ENCODE measurements around the gene YAP1.

The YAP1 gene

GRCh38 chr11:102208835-102209234, 98.6 kb downstream of the YAP1 start:
- no CpG with 5 or more reads among the region's 2 CpGs for WGBS, 2 donors (ENCODE audit: extremely low coverage in 2 of 2, insufficient read length in 2 of 2, insufficient replicate concordance in 1 of 2)
- Histone ChIP-seq H4K8ac (ENCODE audit: low read depth, low read length) (no peak overlapping the region), H3K27ac (replicated peaks; ENCODE audit: low read length) (no peak overlapping the region), H3K4me2 (ENCODE audit: insufficient read depth, low read length, poor library complexity, severe bottlenecking) (no peak overlapping the region), H3K36me3 (replicated peaks in 1 of 2; ENCODE audit: control insufficient read depth in 2 of 2, insufficient read depth in 2 of 2, low read length in 2 of 2) (peaks cover 0 to 97% of the 10 kb centered on the region in 2 donors), H2BK5ac (ENCODE audit: low read length) (no peak overlapping the region), H3K9ac (ENCODE audit: low read depth, low read length, poor library complexity) (no peak overlapping the region), H3K79me1 (ENCODE audit: low read depth, low read length) (no peaks in the 10 kb centered on the region), H3K14ac (ENCODE audit: low read length) (no peak overlapping the region), H2BK12ac (ENCODE audit: low read length) (no peak overlapping the region), H2BK15ac (ENCODE audit: low read length) (no peak overlapping the region), H3K27me3 (ENCODE audit: control insufficient read depth in 3 of 3, insufficient read depth in 3 of 3, low read depth in 1 of 3, low read length in 3 of 3) (no peaks in the 10 kb centered on the region), H3K4me1 (ENCODE audit: control insufficient read depth in 2 of 2, insufficient read depth in 1 of 2, low read depth in 1 of 2, low read length in 2 of 2) (peaks cover 0 to 1% of the 10 kb centered on the region in 2 donors), H2AK5ac (ENCODE audit: low read depth, low read length) (no peak overlapping the region), H3K23ac (ENCODE audit: low read depth, low read length, poor library complexity) (no peak overlapping the region), H2BK120ac (ENCODE audit: low read depth, low read length) (no peak overlapping the region), H3K4ac (ENCODE audit: low read length) (no peak overlapping the region), H3K9me3 (replicated peaks in 1 of 2; ENCODE audit: control insufficient read depth in 2 of 2, insufficient read depth in 1 of 2, low read depth in 1 of 2, low read length in 2 of 2) (no peaks in the 10 kb centered on the region), H3K18ac (ENCODE audit: low read length) (no peak overlapping the region), H3K4me3 (ENCODE audit: low read length in 2 of 2) (no peak overlapping the region), H4K91ac (ENCODE audit: low read depth, low read length, poor library complexity) (no peak overlapping the region), H2AFZ (ENCODE audit: low read length) (no peak overlapping the region)
- DNase-seq (ENCODE audit: low spot score), result no peak

GRCh38 chr11:102214623-102215022, 104.4 kb downstream of the YAP1 start:
- peaks cover 0 to 98% of the 10 kb centered on the region in 2 donors for H3K36me3 ChIP-seq (replicated peaks in 1 of 2; ENCODE audit: control insufficient read depth in 2 of 2, insufficient read depth in 2 of 2, low read length in 2 of 2)
- no peak overlapping the region for H2AK5ac ChIP-seq (ENCODE audit: low read depth, low read length)
- no peak overlapping the region for H3K18ac ChIP-seq (ENCODE audit: low read length)
- no peak overlapping the region for H3K27ac ChIP-seq (replicated peaks; ENCODE audit: low read length)
- no peak overlapping the region for H2BK5ac ChIP-seq (ENCODE audit: low read length)
- H4K91ac ChIP-seq (ENCODE audit: low read depth, low read length, poor library complexity), result no peak overlapping the region
- no peak overlapping the region for H2BK12ac ChIP-seq (ENCODE audit: low read length)
- H3K9ac ChIP-seq (ENCODE audit: low read depth, low read length, poor library complexity), result no peak overlapping the region
- no peak overlapping the region for H3K4ac ChIP-seq (ENCODE audit: low read length)
- no peaks in the 10 kb centered on the region for H3K79me1 ChIP-seq (ENCODE audit: low read depth, low read length)
- no peak overlapping the region for H3K14ac ChIP-seq (ENCODE audit: low read length)
- H3K27me3 ChIP-seq (ENCODE audit: control insufficient read depth in 3 of 3, insufficient read depth in 3 of 3, low read depth in 1 of 3, low read length in 3 of 3), result no peaks in the 10 kb centered on the region
- H3K4me3 ChIP-seq (ENCODE audit: low read length in 2 of 2), result no peak overlapping the region
- no peaks in the 10 kb centered on the region for H3K4me1 ChIP-seq (ENCODE audit: control insufficient read depth in 2 of 2, insufficient read depth in 1 of 2, low read depth in 1 of 2, low read length in 2 of 2)
- H3K9me3 ChIP-seq (replicated peaks in 1 of 2; ENCODE audit: control insufficient read depth in 2 of 2, insufficient read depth in 1 of 2, low read depth in 1 of 2, low read length in 2 of 2), result no peaks in the 10 kb centered on the region
- H3K4me2 ChIP-seq (ENCODE audit: insufficient read depth, low read length, poor library complexity, severe bottlenecking), result no peak overlapping the region
- H3K23ac ChIP-seq (ENCODE audit: low read depth, low read length, poor library complexity), result no peak overlapping the region
- H2BK120ac ChIP-seq (ENCODE audit: low read depth, low read length), result no peak overlapping the region
- H4K8ac ChIP-seq (ENCODE audit: low read depth, low read length), result no peak overlapping the region
- no peak overlapping the region for H2AFZ ChIP-seq (ENCODE audit: low read length)
- H2BK15ac ChIP-seq (ENCODE audit: low read length), result no peak overlapping the region
- no peak for DNase-seq (ENCODE audit: low spot score)

- Histone ChIP-seq H2AFZ (ENCODE audit: low read length) (no peak overlapping the region), H2AK5ac (ENCODE audit: low read depth, low read length) (no peak overlapping the region), H2BK120ac (ENCODE audit: low read depth, low read length) (no peak overlapping the region), H3K27ac (replicated peaks; ENCODE audit: low read length) (no peak overlapping the region), H4K8ac (ENCODE audit: low read depth, low read length) (no peak overlapping the region), H3K18ac (ENCODE audit: low read length) (no peak overlapping the region), H2BK15ac (ENCODE audit: low read length) (no peak overlapping the region), H2BK5ac (ENCODE audit: low read length) (no peak overlapping the region), H3K4me2 (ENCODE audit: insufficient read depth, low read length, poor library complexity, severe bottlenecking) (no peak overlapping the region), H2BK12ac (ENCODE audit: low read length) (no peak overlapping the region), H3K14ac (ENCODE audit: low read length) (no peak overlapping the region), H3K4me1 (ENCODE audit: control insufficient read depth in 2 of 2, insufficient read depth in 1 of 2, low read depth in 1 of 2, low read length in 2 of 2) (no peaks in the 10 kb centered on the region), H4K91ac (ENCODE audit: low read depth, low read length, poor library complexity) (no peak overlapping the region), H3K36me3 (replicated peaks in 1 of 2; ENCODE audit: control insufficient read depth in 2 of 2, insufficient read depth in 2 of 2, low read length in 2 of 2) (peaks cover 0 to 99% of the 10 kb centered on the region in 2 donors), H3K9ac (ENCODE audit: low read depth, low read length, poor library complexity) (no peak overlapping the region), H3K9me3 (replicated peaks in 1 of 2; ENCODE audit: control insufficient read depth in 2 of 2, insufficient read depth in 1 of 2, low read depth in 1 of 2, low read length in 2 of 2) (no peaks in the 10 kb centered on the region), H3K27me3 (ENCODE audit: control insufficient read depth in 3 of 3, insufficient read depth in 3 of 3, low read depth in 1 of 3, low read length in 3 of 3) (no peaks in the 10 kb centered on the region), H3K79me1 (ENCODE audit: low read depth, low read length) (no peaks in the 10 kb centered on the region), H3K23ac (ENCODE audit: low read depth, low read length, poor library complexity) (no peak overlapping the region), H3K4ac (ENCODE audit: low read length) (no peak overlapping the region), H3K4me3 (ENCODE audit: low read length in 2 of 2) (no peak overlapping the region)
- WGBS, 2 donors (ENCODE audit: extremely low coverage in 2 of 2, insufficient read length in 2 of 2, insufficient replicate concordance in 1 of 2), result no CpG with 5 or more reads among the region's 2 CpGs
- no peak for DNase-seq (ENCODE audit: low spot score)
These were observed 106.3 kb downstream of the YAP1 start for GRCh38 chr11:102216433-102217075.

- Histone ChIP-seq H3K27me3 (ENCODE audit: control insufficient read depth in 3 of 3, insufficient read depth in 3 of 3, low read depth in 1 of 3, low read length in 3 of 3) (no peaks in the 10 kb centered on the region), H4K8ac (ENCODE audit: low read depth, low read length) (no peak overlapping the region), H3K14ac (ENCODE audit: low read length) (no peak overlapping the region), H3K4me3 (ENCODE audit: low read length in 2 of 2) (no peak overlapping the region), H3K18ac (ENCODE audit: low read length) (no peak overlapping the region), H3K79me1 (ENCODE audit: low read depth, low read length) (no peaks in the 10 kb centered on the region), H3K4me2 (ENCODE audit: insufficient read depth, low read length, poor library complexity, severe bottlenecking) (no peak overlapping the region), H3K4ac (ENCODE audit: low read length) (no peak overlapping the region), H3K9ac (ENCODE audit: low read depth, low read length, poor library complexity) (no peak overlapping the region), H3K36me3 (replicated peaks in 1 of 2; ENCODE audit: control insufficient read depth in 2 of 2, insufficient read depth in 2 of 2, low read length in 2 of 2) (peaks cover 0 to 96% of the 10 kb centered on the region in 2 donors), H2BK12ac (ENCODE audit: low read length) (no peak overlapping the region), H2BK120ac (ENCODE audit: low read depth, low read length) (no peak overlapping the region), H4K91ac (ENCODE audit: low read depth, low read length, poor library complexity) (no peak overlapping the region), H2BK5ac (ENCODE audit: low read length) (no peak overlapping the region), H2BK15ac (ENCODE audit: low read length) (no peak overlapping the region), H3K27ac (replicated peaks; ENCODE audit: low read length) (no peak overlapping the region), H2AK5ac (ENCODE audit: low read depth, low read length) (no peak overlapping the region), H3K9me3 (replicated peaks in 1 of 2; ENCODE audit: control insufficient read depth in 2 of 2, insufficient read depth in 1 of 2, low read depth in 1 of 2, low read length in 2 of 2) (no peaks in the 10 kb centered on the region), H3K23ac (ENCODE audit: low read depth, low read length, poor library complexity) (no peak overlapping the region), H2AFZ (ENCODE audit: low read length) (no peak overlapping the region), H3K4me1 (ENCODE audit: control insufficient read depth in 2 of 2, insufficient read depth in 1 of 2, low read depth in 1 of 2, low read length in 2 of 2) (no peaks in the 10 kb centered on the region)
- no CpG with 5 or more reads among the region's 7 CpGs for WGBS, 2 donors (ENCODE audit: extremely low coverage in 2 of 2, insufficient read length in 2 of 2, insufficient replicate concordance in 1 of 2)
- DNase-seq (ENCODE audit: low spot score), result no peak
These were observed 110.7 kb downstream of the YAP1 start for GRCh38 chr11:102220728-102221467.
